GM20000 (cell line): ENCODE measurements around the gene MLXIP.

ENCODE experiments used
- DNase-seq: peaks from one replicate; pipeline ENCODE4 v3.0.0; 2012; ENCODE audit warnings: low spot score
- TF ChIP-seq, protein P1 (sequence below): IDR thresholded peaks from 2 replicates; pipeline ENCODE4 v1.5.1; 2012; ENCODE audit warnings: mild to moderate bottlenecking, control low read depth; ENCODE audit errors: extremely low read depth, missing control alignments

MLXIP gene

DNA sequence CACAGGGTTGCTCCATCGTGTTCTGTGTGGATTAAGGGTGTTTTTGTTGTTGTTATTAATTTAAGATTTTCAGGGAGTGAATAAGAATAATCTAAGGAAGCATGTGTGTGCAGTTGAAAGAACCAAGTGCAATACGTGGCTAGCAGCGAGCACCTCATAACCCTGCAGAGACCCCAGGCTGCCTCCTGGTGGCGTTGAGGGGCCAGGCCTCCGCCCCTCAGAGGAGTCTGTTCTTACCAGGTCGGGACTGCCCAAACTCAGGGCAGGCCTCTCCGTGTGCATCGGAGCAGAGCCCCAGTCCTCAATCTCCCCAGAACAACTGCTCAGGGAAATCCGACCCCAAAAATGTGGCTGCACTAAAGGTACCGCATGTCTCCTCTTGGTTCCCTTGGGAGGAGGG, 58.7 kb downstream of the MLXIP start:
- TF ChIP-seq, protein P1, sequence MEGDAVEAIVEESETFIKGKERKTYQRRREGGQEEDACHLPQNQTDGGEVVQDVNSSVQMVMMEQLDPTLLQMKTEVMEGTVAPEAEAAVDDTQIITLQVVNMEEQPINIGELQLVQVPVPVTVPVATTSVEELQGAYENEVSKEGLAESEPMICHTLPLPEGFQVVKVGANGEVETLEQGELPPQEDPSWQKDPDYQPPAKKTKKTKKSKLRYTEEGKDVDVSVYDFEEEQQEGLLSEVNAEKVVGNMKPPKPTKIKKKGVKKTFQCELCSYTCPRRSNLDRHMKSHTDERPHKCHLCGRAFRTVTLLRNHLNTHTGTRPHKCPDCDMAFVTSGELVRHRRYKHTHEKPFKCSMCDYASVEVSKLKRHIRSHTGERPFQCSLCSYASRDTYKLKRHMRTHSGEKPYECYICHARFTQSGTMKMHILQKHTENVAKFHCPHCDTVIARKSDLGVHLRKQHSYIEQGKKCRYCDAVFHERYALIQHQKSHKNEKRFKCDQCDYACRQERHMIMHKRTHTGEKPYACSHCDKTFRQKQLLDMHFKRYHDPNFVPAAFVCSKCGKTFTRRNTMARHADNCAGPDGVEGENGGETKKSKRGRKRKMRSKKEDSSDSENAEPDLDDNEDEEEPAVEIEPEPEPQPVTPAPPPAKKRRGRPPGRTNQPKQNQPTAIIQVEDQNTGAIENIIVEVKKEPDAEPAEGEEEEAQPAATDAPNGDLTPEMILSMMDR = no peak
- DNase-seq = no peak

DNA sequence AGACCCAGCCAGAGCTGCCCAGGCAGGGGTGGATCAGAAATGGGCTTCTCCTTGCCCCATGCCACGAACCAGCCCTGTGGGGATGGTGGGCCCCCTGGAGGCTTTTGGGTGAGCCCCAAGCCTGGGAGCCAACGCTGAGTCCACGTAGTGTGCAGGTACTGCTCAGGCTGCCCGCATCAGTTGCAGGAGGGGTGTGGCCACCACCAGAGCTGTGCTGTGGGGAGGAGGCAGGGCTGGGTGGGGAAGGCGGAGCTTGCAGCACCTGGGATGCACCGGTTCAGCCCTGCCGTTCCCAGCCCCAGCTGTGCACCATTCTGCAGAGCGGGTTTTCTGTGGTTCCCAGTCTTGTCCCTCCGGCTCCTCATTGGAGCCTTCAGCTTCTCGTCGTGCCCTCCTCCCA, 59.1 kb downstream of the MLXIP start:
- TF ChIP-seq, protein P1 = no peak
- DNase-seq = no peak

DNA sequence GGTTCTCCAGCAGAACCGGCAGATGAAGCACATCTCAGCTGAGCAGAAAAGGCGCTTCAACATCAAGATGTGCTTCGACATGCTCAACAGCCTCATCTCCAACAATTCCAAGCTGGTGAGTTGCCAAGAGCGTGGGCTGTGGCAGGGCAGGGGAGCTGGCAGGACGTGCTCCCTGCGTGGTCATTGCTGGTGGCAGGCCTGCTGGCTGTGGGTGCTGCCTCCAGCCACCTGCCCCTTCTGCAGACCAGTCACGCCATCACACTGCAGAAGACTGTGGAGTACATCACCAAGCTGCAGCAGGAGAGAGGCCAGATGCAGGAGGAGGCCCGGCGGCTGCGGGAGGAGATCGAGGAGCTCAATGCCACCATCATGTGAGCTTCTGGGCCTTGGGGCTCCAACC, 59.6 kb downstream of the MLXIP start:
- TF ChIP-seq, protein P1 = no peak
- no peak for DNase-seq

DNA sequence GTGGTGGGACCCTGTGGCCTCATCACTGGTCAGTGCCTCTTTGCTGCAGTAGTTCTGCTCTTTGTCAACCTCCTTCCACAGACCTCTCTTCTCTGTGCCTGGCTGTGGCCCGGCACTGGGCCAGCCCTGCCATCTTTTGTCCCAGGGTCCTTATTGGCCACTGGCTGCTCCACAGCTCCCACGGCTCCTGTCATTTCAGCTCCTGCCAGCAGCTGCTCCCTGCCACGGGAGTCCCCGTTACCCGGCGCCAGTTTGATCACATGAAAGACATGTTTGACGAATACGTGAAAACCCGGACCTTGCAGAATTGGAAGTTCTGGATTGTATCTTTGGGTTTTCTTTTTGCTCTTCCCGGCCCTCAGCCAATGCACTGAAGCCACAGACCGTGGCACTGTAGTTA, 60.1 kb downstream of the MLXIP start:
- DNase-seq = no peak
- TF ChIP-seq, protein P1 = no peak

DNA sequence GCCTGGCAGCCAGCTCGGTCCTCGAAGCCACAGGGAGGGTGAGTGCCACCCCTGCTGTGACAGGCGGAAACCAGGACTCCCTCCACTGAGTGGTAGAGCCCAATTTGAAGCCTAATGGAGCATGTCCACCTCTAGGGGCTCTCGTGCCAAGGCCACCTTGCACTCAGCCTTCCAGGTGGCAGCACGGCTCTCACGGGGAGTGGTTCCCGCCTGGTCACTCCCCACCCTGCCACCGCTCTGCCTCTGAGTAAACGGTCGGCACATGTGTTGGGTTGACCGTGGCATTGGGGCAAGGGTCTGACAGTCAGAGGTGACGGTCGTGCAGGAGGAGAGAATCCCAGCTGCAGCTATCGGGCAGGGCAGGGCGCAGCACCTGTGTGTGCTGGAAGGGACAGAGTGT, 60.7 kb downstream of the MLXIP start:
- TF ChIP-seq, protein P1 = no peak
- DNase-seq = no peak

DNA sequence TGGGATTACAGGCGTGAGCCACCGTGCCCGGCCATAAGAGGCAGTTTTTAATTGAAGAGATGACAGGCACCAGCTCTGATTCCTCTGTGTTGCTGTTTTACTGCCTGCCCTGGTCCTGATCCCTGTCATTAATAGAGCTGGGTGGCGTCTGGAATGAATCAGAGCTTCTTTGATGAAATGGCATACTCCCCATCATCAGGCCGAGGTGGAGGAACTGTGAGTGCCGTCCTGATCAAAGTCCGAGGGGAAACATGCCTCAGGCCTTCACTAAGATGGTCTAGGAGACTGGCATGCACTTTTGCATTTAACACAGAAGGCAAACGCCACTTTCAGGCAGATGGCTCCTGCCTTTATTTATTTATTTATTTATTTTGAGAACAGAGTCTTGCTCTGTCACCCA, 61.4 kb downstream of the MLXIP start:
- TF ChIP-seq, protein P1 = no peak
- DNase-seq = no peak

DNA sequence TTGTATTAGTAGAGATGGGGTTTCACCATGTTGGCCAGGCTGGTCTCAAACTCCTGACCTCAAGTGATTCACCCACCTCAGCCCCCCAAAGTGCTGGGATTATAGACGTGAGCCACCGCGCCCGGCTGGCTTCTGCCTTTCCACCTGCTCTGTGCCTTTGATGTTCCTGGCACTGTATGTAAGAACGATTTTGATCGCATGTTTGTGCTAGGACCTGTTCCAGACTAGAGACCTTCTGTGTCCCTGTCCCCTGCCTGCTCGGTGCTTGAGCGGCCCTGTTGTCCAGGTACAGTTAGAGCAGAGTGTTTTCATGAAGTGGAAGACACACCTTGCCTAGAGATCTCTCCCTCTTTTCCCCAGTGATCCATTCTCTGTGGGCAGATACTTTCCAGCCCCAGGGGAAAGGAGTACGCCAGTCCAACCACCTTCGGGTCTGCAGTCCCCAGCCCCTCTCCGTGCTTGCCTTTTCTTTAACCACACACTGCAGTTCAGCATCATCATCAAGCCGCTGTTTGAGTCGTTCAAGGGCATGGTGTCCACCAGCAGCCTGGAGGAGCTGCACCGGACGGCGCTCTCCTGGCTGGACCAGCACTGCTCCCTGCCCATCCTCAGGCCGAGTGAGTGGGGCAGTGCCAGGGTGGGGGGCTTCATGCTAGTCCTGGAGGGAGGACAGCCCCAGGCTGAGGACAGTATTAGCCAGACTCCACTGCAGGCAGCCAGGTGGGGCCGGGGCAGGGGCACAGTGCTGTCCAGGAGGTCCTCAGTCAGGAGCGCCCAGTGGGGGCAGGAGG, 62.1 kb downstream of the MLXIP start:
- no peak for DNase-seq
- TF ChIP-seq, protein P1 = no peak
